ENCODE results near the gene ZC3H6. TPM values are rescaled to one million over a fixed set of nuclear protein-coding genes. Genes with fewer than 3 reads are reported as not detected.
"Not testable (repeated sequence)": the region's sequence is repeated elsewhere in the genome, so short reads cannot be mapped to it uniquely, and the experiment has no call there.

Gene ZC3H6
- polyA plus RNA-seq, 1 donor: 5.7 TPM

DNA sequence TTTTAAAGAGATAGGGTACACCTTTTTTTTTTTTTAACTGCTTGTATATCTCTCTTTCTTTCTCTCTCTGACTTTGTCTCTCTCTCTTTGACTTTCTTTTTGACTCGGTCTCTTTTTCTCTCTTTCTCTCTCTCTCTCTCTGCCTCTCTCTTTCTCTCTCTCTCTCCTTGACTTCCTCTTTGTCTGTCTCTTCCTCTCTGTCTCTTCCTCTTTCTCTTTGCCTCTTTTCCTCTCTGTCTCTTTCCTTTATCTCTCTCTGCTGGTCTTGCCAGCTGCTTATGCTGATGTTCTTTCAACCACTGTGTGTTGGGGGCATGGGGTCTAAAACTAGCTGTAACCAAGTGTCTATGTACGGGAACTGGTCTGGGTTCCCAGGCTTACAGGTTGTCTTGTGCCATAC, 76.9 kb downstream of the ZC3H6 start:
- not testable (repeated sequence) for H3K27me3 ChIP-seq (ENCODE audit: control insufficient read depth, insufficient read depth, low read length); H3K4me1 ChIP-seq (ENCODE audit: control insufficient read depth, insufficient read depth, low read length); H3K4me3 ChIP-seq (ENCODE audit: low read length); H3K9me3 ChIP-seq (ENCODE audit: control insufficient read depth, low read depth, low read length); H3K36me3 ChIP-seq (ENCODE audit: control insufficient read depth, insufficient read depth, low read length); H3K27ac ChIP-seq (ENCODE audit: low read length); DNase-seq
- WGBS (ENCODE audit: insufficient coverage, low lambda C conversion rate): 100% methylated on average over 1 of the region's 2 CpGs

DNA sequence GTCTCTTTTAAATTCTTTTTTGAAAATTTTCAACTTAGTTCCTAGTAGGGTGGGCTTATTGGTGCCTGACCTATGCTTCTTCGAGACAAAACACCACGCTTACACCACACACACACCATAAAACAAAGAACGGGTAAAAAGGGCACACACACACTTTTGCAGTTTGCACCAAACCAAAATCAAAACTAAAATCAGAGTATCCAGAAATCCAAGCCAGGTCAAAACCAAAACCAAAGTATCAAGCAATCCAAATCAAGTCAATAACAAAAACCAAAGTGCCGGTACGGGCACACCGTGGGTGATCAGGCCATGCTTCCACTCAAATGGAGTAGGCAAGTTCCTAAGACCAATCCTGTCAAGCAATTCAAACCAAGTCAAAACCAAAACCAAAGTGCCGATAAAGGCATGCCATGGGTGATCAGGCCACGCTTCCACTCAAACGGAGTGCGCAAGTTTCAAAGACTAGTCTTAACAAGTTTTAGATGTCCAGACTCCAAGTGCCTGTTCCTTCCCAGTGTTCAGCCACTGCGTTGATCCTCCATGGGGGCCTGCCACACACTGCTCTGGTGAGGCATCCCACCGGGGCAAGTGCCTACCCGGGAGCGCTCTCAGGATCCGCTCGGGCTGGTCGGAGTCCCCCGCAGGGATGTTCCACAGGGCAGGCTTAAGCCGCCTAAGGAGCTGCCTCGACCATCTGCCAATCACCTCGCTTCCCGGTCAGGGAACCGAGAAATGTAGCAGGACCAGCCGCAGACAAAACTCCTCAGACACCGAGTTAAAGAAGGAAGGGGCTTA, 77.6 kb downstream of the ZC3H6 start:
- H3K9me3 ChIP-seq (ENCODE audit: control insufficient read depth, low read depth, low read length); DNase-seq; H3K27me3 ChIP-seq (ENCODE audit: control insufficient read depth, insufficient read depth, low read length); H3K4me3 ChIP-seq (ENCODE audit: low read length); H3K4me1 ChIP-seq (ENCODE audit: control insufficient read depth, insufficient read depth, low read length); H3K36me3 ChIP-seq (ENCODE audit: control insufficient read depth, insufficient read depth, low read length); H3K27ac ChIP-seq (ENCODE audit: low read length): not testable (repeated sequence)
- 100% methylated on average over 2 of the region's 25 CpGs for WGBS (ENCODE audit: insufficient coverage, low lambda C conversion rate)

DNA sequence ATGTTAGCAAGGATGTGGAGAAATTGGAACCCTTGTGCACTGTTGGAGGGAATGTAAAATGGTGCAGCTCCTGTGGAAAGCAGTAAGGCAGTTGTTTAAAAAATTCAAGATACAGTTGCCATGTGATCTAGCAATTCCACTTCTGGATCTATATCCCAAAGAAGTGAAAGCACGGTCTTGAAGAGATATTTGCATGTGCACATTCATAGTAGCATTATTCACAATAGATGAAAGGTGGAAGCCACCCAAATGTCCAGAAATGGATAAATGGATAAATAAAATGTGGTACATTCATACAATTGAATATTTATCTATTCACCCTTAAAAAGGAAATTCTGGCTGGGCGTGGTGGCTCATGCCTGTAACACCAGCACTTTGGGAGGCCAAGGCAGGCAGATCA, 78.9 kb downstream of the ZC3H6 start:
- H3K27me3 ChIP-seq (ENCODE audit: control insufficient read depth, insufficient read depth, low read length); H3K4me1 ChIP-seq (ENCODE audit: control insufficient read depth, insufficient read depth, low read length); H3K36me3 ChIP-seq (ENCODE audit: control insufficient read depth, insufficient read depth, low read length); H3K4me3 ChIP-seq (ENCODE audit: low read length); H3K9me3 ChIP-seq (ENCODE audit: control insufficient read depth, low read depth, low read length); H3K27ac ChIP-seq (ENCODE audit: low read length); DNase-seq: not testable (repeated sequence)
- no CpG with 5 or more reads among the region's 2 CpGs for WGBS (ENCODE audit: insufficient coverage, low lambda C conversion rate)

DNA sequence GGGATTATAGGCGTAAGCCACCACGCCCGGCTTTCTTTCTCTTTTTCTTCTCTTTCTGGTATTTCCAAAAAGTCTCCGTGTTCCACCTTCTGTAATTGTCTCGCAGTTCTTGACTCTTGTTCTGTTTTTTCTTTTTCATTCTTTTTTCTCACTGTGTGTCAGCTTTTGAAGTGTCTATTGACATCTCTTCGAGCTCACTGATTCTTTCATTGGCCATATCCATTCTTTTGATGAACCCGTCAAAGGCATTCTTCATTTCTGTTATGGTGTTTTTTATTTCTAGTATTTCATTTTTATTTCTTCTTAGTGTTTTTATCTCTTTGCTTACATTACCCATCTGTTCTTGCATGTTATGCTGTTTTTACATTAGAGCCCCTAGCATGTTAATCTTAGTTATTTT, 84.7 kb downstream of the ZC3H6 start:
- not testable (repeated sequence) for H3K4me1 ChIP-seq (ENCODE audit: control insufficient read depth, insufficient read depth, low read length); DNase-seq; H3K36me3 ChIP-seq (ENCODE audit: control insufficient read depth, insufficient read depth, low read length); H3K27ac ChIP-seq (ENCODE audit: low read length); H3K27me3 ChIP-seq (ENCODE audit: control insufficient read depth, insufficient read depth, low read length); H3K9me3 ChIP-seq (ENCODE audit: control insufficient read depth, low read depth, low read length); H3K4me3 ChIP-seq (ENCODE audit: low read length)
- WGBS (ENCODE audit: insufficient coverage, low lambda C conversion rate): 100% methylated on average over 2 of the region's 7 CpGs

Other genes starting within 250 kb of the ZC3H6 start
- gene TMEM87B, start 220.3 kb upstream of the ZC3H6 start, polyA plus RNA-seq: 37.5 TPM
- gene FBLN7, start 137.2 kb upstream of the ZC3H6 start, polyA plus RNA-seq: 1.7 TPM
- 16.2 TPM for gene ZC3H8, start 20.6 kb upstream of the ZC3H6 start, polyA plus RNA-seq
- 3.9 TPM for gene RGPD8, start 158.0 kb downstream of the ZC3H6 start, polyA plus RNA-seq
- 20.8 TPM for gene TTL, start 206.6 kb downstream of the ZC3H6 start, polyA plus RNA-seq